Measurements from ENCODE around the gene ADGRL2.

The ADGRL2 gene

GRCh38 chr1:81920886-81921285 is 120.2 kb downstream of the ADGRL2 start:
- DNase-seq: no peak

- DNase-seq: no peak
Observed at GRCh38 chr1:81921344-81921743, 120.6 kb downstream of the ADGRL2 start.

- no peak for DNase-seq
Observed at GRCh38 chr1:81921851-81922462, 121.2 kb downstream of the ADGRL2 start.

- DNase-seq: no peak
Observed at GRCh38 chr1:81922955-81923354, 122.2 kb downstream of the ADGRL2 start.

DNA sequence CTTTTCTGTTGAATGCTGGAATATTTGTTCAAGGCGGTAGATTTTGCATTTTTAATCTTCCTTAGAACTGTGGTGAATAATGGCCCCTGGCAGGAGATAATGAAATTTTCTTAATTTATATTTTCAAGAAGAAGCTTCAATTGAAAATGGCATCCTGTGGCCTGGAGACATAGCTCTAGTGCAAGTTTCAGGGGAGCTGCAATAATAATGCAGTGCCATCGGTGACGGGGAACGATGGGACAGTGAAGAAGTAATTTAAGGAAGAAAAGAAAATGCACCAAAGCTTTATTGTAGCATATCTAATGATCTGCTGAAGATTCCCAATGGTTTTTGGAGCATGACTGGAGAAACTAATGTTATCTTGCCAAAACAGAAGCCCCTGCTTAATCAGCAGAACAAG is 128.4 kb downstream of the ADGRL2 start:
- DNase-seq: no peak

- no peak for DNase-seq
Observed at GRCh38 chr1:81936853-81937252, 136.1 kb downstream of the ADGRL2 start.

DNA sequence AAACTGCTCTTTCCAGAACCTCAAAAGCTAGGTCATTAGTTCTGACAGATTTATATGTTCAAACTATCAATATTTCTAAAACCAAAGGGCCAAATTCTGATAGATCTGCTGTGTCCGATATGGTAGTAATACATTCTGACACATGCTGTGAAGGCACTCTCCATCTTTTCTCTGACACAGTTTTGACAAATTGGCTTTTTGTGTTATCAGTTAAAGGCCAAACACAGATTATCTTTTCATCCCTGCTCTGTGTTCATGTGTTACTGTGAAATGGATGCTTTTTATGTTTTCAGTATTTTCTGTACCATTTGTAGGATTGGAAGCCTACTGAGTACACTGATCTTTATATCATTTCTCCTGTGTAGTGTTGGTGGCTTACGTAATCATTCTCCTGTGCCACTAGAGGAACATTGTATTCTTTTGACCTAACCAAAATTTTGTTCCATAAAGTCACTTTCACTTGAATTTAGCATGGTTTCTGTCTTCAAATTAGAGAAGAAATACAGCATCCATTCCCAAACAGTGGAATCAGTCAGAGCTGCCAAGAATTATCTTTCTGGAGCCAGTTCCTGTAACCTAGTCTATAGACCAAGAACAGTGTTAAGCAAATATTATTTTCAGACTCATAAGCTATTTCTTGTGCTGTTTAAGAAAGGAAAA is 137.2 kb downstream of the ADGRL2 start:
- DNase-seq: no peak

GRCh38 chr1:81948495-81948894 is 147.8 kb downstream of the ADGRL2 start:
- no peak for DNase-seq

DNA sequence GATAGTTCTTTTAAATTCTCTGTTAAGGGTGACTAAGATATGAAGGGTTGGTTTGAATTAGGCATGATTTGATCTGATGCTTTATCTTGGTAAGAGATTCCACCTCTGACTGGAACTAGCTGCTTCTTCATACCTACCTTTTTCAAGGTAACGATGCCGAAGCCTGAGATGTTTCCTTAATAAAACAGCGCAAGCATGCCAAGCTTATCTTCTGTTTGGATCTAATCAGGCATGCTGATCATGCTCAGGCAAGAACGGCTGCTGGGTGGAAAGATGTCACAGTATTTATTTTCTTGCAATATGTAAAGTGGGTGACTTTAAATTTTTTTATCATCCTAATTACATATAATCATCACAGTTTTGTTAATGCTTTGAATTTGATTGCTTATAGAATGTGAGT is 148.7 kb downstream of the ADGRL2 start:
- no peak for DNase-seq

DNA sequence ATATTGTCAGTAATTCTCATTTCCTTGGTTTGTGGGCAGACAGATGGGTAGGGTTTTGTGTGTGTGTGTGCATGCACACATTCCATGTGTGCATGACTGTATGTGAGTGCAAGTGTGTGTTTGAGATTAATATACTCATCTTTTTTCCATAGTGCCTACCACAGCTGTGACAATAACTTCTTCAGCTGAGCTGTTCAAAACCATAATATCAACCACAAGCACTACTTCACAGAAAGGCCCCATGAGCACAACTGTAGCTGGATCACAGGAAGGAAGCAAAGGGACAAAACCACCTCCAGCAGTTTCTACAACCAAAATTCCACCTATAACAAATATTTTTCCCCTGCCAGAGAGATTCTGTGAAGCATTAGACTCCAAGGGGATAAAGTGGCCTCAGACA is 149.3 kb downstream of the ADGRL2 start:
- no peak for DNase-seq

- no peak for DNase-seq
Observed at GRCh38 chr1:81950591-81951244, 150.0 kb downstream of the ADGRL2 start.

- DNase-seq: no peak
Observed at GRCh38 chr1:81954534-81955020, 153.8 kb downstream of the ADGRL2 start.

GRCh38 chr1:81967951-81968350 is 167.2 kb downstream of the ADGRL2 start:
- no peak for DNase-seq

- DNase-seq: no peak
Observed at GRCh38 chr1:81970416-81970815, 169.7 kb downstream of the ADGRL2 start.

GRCh38 chr1:81974222-81974841 is 173.6 kb downstream of the ADGRL2 start:
- no peak for DNase-seq

- DNase-seq: no peak
Observed at GRCh38 chr1:81974883-81975555, 174.3 kb downstream of the ADGRL2 start.

DNA sequence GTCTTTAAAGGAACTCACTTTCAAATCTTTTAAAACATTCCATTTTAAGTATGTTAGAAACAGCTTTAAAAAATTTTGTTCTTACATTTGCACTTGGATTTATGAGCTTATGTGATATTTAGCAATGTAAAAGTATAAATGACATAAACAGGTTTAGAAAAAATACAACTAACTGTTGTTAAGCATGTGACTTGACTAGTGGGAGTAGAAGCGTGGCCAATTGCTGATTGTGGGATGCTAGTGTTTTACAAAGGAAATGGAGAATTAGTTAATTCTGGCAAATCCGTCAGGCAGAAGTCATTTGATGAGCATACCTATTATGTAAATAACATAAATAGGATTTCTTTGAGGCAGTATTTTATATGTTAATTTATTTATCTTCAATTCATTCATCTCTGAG is 175.8 kb downstream of the ADGRL2 start:
- DNase-seq: no peak

- DNase-seq: no peak
Observed at GRCh38 chr1:81978945-81979344, 178.2 kb downstream of the ADGRL2 start.

DNA sequence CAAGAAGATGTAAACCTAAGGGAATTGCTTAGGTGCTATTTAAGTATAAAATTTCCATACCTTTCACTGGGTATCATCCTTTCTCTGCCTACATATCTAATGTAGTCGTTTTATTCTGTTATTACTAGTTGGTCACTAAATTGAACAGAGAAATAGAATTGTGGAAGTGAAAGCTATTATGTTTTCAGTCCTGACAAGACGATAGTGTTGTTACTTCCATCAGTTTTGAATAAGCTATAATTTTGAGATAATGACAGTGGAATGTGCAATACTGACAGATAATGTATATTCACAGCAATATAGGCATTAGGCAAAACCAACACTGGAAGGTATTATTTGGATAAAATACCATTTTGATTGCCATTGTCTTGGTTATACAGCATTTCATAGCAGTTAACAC is 181.8 kb downstream of the ADGRL2 start:
- no peak for DNase-seq

GRCh38 chr1:81989524-81989923 is 188.8 kb downstream of the ADGRL2 start:
- no peak for DNase-seq

DNA sequence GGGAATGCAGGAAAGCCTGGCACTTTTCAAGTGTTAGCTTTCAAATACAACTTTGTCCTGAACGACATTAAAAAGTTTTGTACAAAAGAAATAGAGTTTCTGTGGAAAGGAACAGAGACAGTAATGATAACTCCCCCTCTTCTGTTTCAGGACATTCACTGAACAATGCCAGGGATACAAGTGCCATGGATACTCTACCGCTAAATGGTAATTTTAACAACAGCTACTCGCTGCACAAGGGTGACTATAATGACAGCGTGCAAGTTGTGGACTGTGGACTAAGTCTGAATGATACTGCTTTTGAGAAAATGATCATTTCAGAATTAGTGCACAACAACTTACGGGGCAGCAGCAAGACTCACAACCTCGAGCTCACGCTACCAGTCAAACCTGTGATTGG is 189.5 kb downstream of the ADGRL2 start:
- no peak for DNase-seq

DNA sequence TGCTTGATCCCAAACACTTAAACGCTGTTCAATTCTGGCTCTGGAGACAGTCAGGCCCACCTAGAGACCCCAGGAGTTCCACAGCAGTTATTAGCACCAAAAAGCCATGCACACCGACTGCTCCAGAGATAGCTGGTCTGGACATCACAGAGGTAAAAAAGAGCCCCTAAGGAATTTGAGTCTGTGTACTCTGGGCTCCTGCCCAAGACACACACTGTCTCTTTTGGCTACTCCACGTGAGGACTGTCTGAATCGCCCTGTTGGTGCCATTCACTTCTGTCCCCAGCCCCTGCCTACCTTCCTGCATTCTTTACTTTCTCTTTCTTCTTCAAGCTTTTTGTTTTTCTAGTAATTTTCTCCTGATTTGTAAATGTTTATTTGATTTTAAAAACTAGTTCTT is 197.4 kb downstream of the ADGRL2 start:
- DNase-seq: no peak

GRCh38 chr1:81999364-81999763 is 198.6 kb downstream of the ADGRL2 start:
- DNase-seq: no peak
